ENCODE measurements around the gene COX14.
"Not testable (repeated sequence)": the region's sequence is repeated elsewhere in the genome, so short reads cannot be mapped to it uniquely, and the experiment has no call there.

COX14 gene

GRCh38 chr12:50111693-50112455 is at the start of gene COX14:
Gene COX14, plus strand, starts transcription at chr12:50112236. Its CDS starts 7,808 bp downstream, at chr12:50120044.
- DNase-seq, result peak; percentile 99

- peak; percentile 63 for DNase-seq
Observed at GRCh38 chr12:50062728-50063460, 49.1 kb upstream of the COX14 start.

- DNase-seq, result no peak
Observed at GRCh38 chr12:50065726-50066310, 46.2 kb upstream of the COX14 start.

- DNase-seq, result no peak
Observed at GRCh38 chr12:50066402-50066801, 45.6 kb upstream of the COX14 start.

GRCh38 chr12:50069069-50069468 is 43.0 kb upstream of the COX14 start:
- DNase-seq, result no peak

GRCh38 chr12:50069539-50069938 is 42.5 kb upstream of the COX14 start:
- DNase-seq, result no peak

- peak; percentile 72 for DNase-seq
Observed at GRCh38 chr12:50070314-50071060, 41.5 kb upstream of the COX14 start.

- no peak for DNase-seq
Observed at GRCh38 chr12:50072198-50072907, 39.7 kb upstream of the COX14 start.

- DNase-seq, result no peak
Observed at GRCh38 chr12:50073206-50073605, 38.8 kb upstream of the COX14 start.

GRCh38 chr12:50073712-50074111 is 38.3 kb upstream of the COX14 start:
- DNase-seq, result no peak

GRCh38 chr12:50074936-50075807 is 36.9 kb upstream of the COX14 start:
- peak; percentile 81 for DNase-seq

GRCh38 chr12:50075808-50076170 is 36.2 kb upstream of the COX14 start:
- DNase-seq, result no peak

GRCh38 chr12:50077099-50077498 is 34.9 kb upstream of the COX14 start:
- DNase-seq, result no peak

- DNase-seq, result no peak
Observed at GRCh38 chr12:50078281-50078680, 33.8 kb upstream of the COX14 start.

GRCh38 chr12:50079771-50080170 is 32.3 kb upstream of the COX14 start:
- DNase-seq, result no peak

- no peak for DNase-seq
Observed at GRCh38 chr12:50081096-50081808, 30.8 kb upstream of the COX14 start.

GRCh38 chr12:50082644-50083043 is 29.4 kb upstream of the COX14 start:
- no peak for DNase-seq

GRCh38 chr12:50083301-50083700 is 28.7 kb upstream of the COX14 start:
- no peak for DNase-seq

GRCh38 chr12:50084409-50084774 is 27.6 kb upstream of the COX14 start:
- DNase-seq, result not testable (repeated sequence)

- DNase-seq, result peak; percentile 93
Observed at GRCh38 chr12:50084775-50085614, 27.0 kb upstream of the COX14 start, which contains the start of gene SMARCD1. Gene SMARCD1, plus strand, starts transcription at chr12:50085342. Its CDS starts 28 bp downstream, at chr12:50085370.

All from RPMI8226 (cell line).